WERI-Rb-1 (cell line): ENCODE measurements around the gene PADI4.
"Not testable (repeated sequence)": the region's sequence is repeated elsewhere in the genome, so short reads cannot be mapped to it uniquely, and the experiment has no call there.

ENCODE experiments used
- DNase-seq: peaks from one replicate; pipeline ENCODE4 v3.0.0-alpha.2; 2020
- H3K27ac ChIP-seq: fragments of 250-450 bp; sonication (Bioruptor Pico); 2 replicates; pipeline ENCODE4 v1.5.1; 2020; ENCODE audit warnings: mild to moderate bottlenecking, moderate library complexity
- H3K27me3 ChIP-seq: fragments of 250-450 bp; sonication (Bioruptor Pico); 2 replicates; pipeline ENCODE4 v1.5.1; 2021; ENCODE audit warnings: mild to moderate bottlenecking, low read depth, moderate library complexity; ENCODE audit not compliant: insufficient read depth, severe bottlenecking
- H3K36me3 ChIP-seq: fragments of 250-450 bp; sonication (Bioruptor Pico); 2 replicates; pipeline ENCODE4 v1.5.1; 2020; ENCODE audit warnings: mild to moderate bottlenecking, moderate library complexity
- H3K4me3 ChIP-seq: 2 replicates; pipeline ENCODE4 v1.5.1; 2011; ENCODE audit warnings: low read depth, mild to moderate bottlenecking, control low read depth, low read length
- H3K9me3 ChIP-seq: fragments of 250-450 bp; sonication (Bioruptor Pico); 2 replicates; pipeline ENCODE4 v1.5.1; 2021; ENCODE audit warnings: mild to moderate bottlenecking, moderate library complexity; ENCODE audit not compliant: severe bottlenecking
- CTCF ChIP-seq: IDR thresholded peaks from 2 replicates; pipeline ENCODE4 v1.5.1; 2011; ENCODE audit warnings: low read depth, mild to moderate bottlenecking, control low read depth, inconsistent platforms, low read length

Gene PADI4

GRCh38 chr1:17319561-17320350, 11.8 kb downstream of the PADI4 start:
- no peak for DNase-seq
- H3K27me3 ChIP-seq: no peaks in the 10 kb centered on the region
- H3K27ac ChIP-seq: no peak overlapping the region

GRCh38 chr1:17321857-17322390, 13.9 kb downstream of the PADI4 start:
- not testable (repeated sequence) for H3K27ac ChIP-seq, H3K36me3 ChIP-seq, H3K27me3 ChIP-seq, DNase-seq, H3K9me3 ChIP-seq, H3K4me3 ChIP-seq

More at GRCh38 chr1:17319561-17320350, 11.8 kb downstream of the PADI4 start:
- H3K36me3 ChIP-seq: no peaks in the 10 kb centered on the region
- no peak for TF ChIP-seq CTCF
- H3K4me3 ChIP-seq: no peak overlapping the region
- H3K9me3 ChIP-seq: peaks cover 7% of the 10 kb centered on the region

- H3K9me3 ChIP-seq: peaks cover 3% of the 10 kb centered on the region
- no peak for TF ChIP-seq CTCF
- H3K4me3 ChIP-seq: no peak overlapping the region
- H3K36me3 ChIP-seq: no peaks in the 10 kb centered on the region
- no peak for DNase-seq
- no peak overlapping the region for H3K27ac ChIP-seq
- H3K27me3 ChIP-seq: no peaks in the 10 kb centered on the region
Observed at GRCh38 chr1:17328855-17329254, 20.9 kb downstream of the PADI4 start.

GRCh38 chr1:17329610-17330009, 21.6 kb downstream of the PADI4 start:
- Histone ChIP-seq H3K9me3 (peaks cover 3% of the 10 kb centered on the region), H3K4me3 (no peak overlapping the region), H3K27me3 (no peaks in the 10 kb centered on the region), H3K36me3 (no peaks in the 10 kb centered on the region), H3K27ac (no peak overlapping the region)
- TF ChIP-seq CTCF: no peak
- no peak for DNase-seq

GRCh38 chr1:17330856-17331255, 22.9 kb downstream of the PADI4 start:
- Histone ChIP-seq H3K27me3 (no peaks in the 10 kb centered on the region), H3K36me3 (no peaks in the 10 kb centered on the region), H3K27ac (no peak overlapping the region), H3K9me3 (peaks cover 3% of the 10 kb centered on the region), H3K4me3 (no peak overlapping the region)
- DNase-seq: no peak
- no peak for TF ChIP-seq CTCF

- H3K27ac ChIP-seq: no peak overlapping the region
- no peak overlapping the region for H3K4me3 ChIP-seq
- H3K9me3 ChIP-seq: peaks cover 3% of the 10 kb centered on the region
- no peaks in the 10 kb centered on the region for H3K36me3 ChIP-seq
- H3K27me3 ChIP-seq: no peaks in the 10 kb centered on the region
- no peak for TF ChIP-seq CTCF
- DNase-seq: no peak
Observed at GRCh38 chr1:17333081-17333480, 25.1 kb downstream of the PADI4 start.
